Bronchial smooth muscle cell (primary cell): ENCODE results near the gene VWC2. TPM values are rescaled to one million over a fixed set of nuclear protein-coding genes. Genes with fewer than 3 reads are reported as not detected.

Source experiments
- total RNA-seq: library from RNA; depleted of rRNA; stranded (reverse); fragments of >200 nt; gene quantifications from 2 replicates; pipeline ENCODE4 v1.2.1, GENCODE V29; 2014

VWC2 gene
- under 0.01 TPM in 1 of 2 replicates, not detected in the other for total RNA-seq

DNA sequence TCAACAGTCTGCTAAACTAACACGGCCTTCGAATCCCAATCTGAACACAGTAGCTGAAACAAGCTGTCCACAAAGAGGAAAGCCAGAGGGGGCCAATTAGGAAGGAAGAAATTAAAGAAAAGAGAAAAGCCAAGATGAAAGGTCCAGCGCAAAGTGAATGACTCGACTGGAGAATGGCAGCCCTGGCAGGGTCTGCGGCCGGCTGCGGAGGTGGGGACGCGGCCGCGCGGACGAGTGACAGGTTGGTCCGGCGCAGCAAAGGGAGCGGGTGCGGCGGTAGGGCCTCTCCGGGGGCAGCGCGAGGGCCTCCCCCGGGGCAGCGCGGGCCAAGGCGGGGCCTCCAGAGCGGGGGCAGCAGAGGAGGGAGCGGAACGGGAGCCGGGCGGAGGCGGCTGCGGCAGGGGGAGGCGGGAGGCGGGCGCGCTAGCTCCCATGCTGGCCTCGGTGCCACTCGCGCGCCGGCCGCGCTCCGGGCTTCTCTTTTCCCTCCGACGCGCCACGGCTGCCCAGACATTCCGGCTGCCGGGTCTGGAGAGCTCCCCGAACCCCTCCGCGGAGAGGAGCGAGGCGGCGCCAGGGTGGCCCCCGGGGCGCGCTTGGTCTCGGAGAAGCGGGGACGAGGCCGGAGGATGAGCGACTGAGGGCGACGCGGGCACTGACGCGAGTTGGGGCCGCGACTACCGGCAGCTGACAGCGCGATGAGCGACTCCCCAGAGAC, at the start of gene VWC2:
Gene VWC2, plus strand, starts transcription at position 421 of the 718 bp plus-strand sequence. CDS start 1,798 bp downstream, outside the sequence.

